BLaER1 (cell line): ENCODE measurements around the gene ZNF385A.

Source experiments
- H3K27ac ChIP-seq: shearing (Covaris generic); formaldehyde crosslinking; 2 replicates; pipeline ENCODE4 v1.8.1; 2022
- H3K27me3 ChIP-seq: shearing (Covaris generic); formaldehyde crosslinking; 2 replicates; pipeline ENCODE4 v1.8.1; 2022
- H3K36me3 ChIP-seq: shearing (Covaris generic); formaldehyde crosslinking; 2 replicates; pipeline ENCODE4 v1.8.1; 2022
- H3K4me1 ChIP-seq: shearing (Covaris generic); formaldehyde crosslinking; 2 replicates; pipeline ENCODE4 v1.8.1; 2022
- H3K4me2 ChIP-seq: shearing (Covaris generic); formaldehyde crosslinking; 2 replicates; pipeline ENCODE4 v1.8.1; 2022
- H3K4me3 ChIP-seq: shearing (Covaris generic); formaldehyde crosslinking; 2 replicates; pipeline ENCODE4 v1.8.1; 2022
- H3K9ac ChIP-seq: shearing (Covaris generic); formaldehyde crosslinking; 2 replicates; pipeline ENCODE4 v1.8.1; 2022
- H3K9me3 ChIP-seq: shearing (Covaris generic); formaldehyde crosslinking; 2 replicates; pipeline ENCODE4 v1.8.1; 2022
- H4K20me1 ChIP-seq: shearing (Covaris generic); formaldehyde crosslinking; 2 replicates; pipeline ENCODE4 v1.8.1; 2022
- Cebpa-rat ChIP-seq: shearing (Covaris generic); IDR thresholded peaks from 2 replicates; pipeline ENCODE4 v1.8.1; 2022

Gene ZNF385A

GRCh38 chr12:54369597-54370131 is 14.9 kb downstream of the ZNF385A start:
- Histone ChIP-seq H3K9me3 (no peaks in the 10 kb centered on the region), H3K27me3 (no peaks in the 10 kb centered on the region), H3K36me3 (peaks cover 27% of the 10 kb centered on the region; the same call in 1 of the 2 replicates), H3K4me2 (peak overlapping the region; percentile 87), H3K27ac (peak overlapping the region; percentile 57; the same call in 1 of the 2 replicates), H4K20me1 (peaks cover 10% of the 10 kb centered on the region; the same call in 1 of the 2 replicates), H3K4me1 (peaks cover 66% of the 10 kb centered on the region), H3K9ac (peak overlapping the region; percentile 72; the same call in 1 of the 2 replicates), H3K4me3 (no peak overlapping the region)
- no peak for TF ChIP-seq Cebpa-rat

GRCh38 chr12:54368709-54369596 is 15.6 kb downstream of the ZNF385A start:
- H4K20me1 ChIP-seq: peaks cover 3% of the 10 kb centered on the region; the same call in 1 of the 2 replicates
- no peaks in the 10 kb centered on the region for H3K9me3 ChIP-seq
- no peak overlapping the region for H3K4me3 ChIP-seq
- H3K27me3 ChIP-seq: no peaks in the 10 kb centered on the region
- peaks cover 66% of the 10 kb centered on the region for H3K4me1 ChIP-seq
- peak overlapping the region; percentile 69 for H3K27ac ChIP-seq
- TF ChIP-seq Cebpa-rat: no peak
- peak overlapping the region; percentile 87 for H3K4me2 ChIP-seq
- peak overlapping the region; percentile 72 for H3K9ac ChIP-seq
- H3K36me3 ChIP-seq: peaks cover 27% of the 10 kb centered on the region; the same call in 1 of the 2 replicates

- no peak overlapping the region for H3K4me3 ChIP-seq
- TF ChIP-seq Cebpa-rat: no peak
- peak overlapping the region; percentile 87 for H3K4me2 ChIP-seq
- peak overlapping the region; percentile 69 for H3K27ac ChIP-seq
- H3K4me1 ChIP-seq: peaks cover 66% of the 10 kb centered on the region
- no peaks in the 10 kb centered on the region for H4K20me1 ChIP-seq
- no peaks in the 10 kb centered on the region for H3K27me3 ChIP-seq
- peaks cover 22% of the 10 kb centered on the region; the same call in 1 of the 2 replicates for H3K36me3 ChIP-seq
- no peaks in the 10 kb centered on the region for H3K9me3 ChIP-seq
- peak overlapping the region; percentile 72 for H3K9ac ChIP-seq
Observed at GRCh38 chr12:54368025-54368708, 16.4 kb downstream of the ZNF385A start.

GRCh38 chr12:54364413-54364812 is 20.1 kb downstream of the ZNF385A start, which contains the start of gene GPR84:
TSS of gene GPR84 (minus strand) at chr12:54364486. CDS start at chr12:54363851, 635 bp downstream.
- H4K20me1 ChIP-seq: no peaks in the 10 kb centered on the region
- H3K27me3 ChIP-seq: no peaks in the 10 kb centered on the region
- H3K4me2 ChIP-seq: peak within 1 kb of the TSS; percentile 73
- no peaks in the 10 kb centered on the region for H3K9me3 ChIP-seq
- no peak for TF ChIP-seq Cebpa-rat
- H3K27ac ChIP-seq: peak within 1 kb of the TSS; percentile 51; the same call in 1 of the 2 replicates
- peak within 1 kb of the TSS; percentile 29; the same call in 1 of the 2 replicates for H3K9ac ChIP-seq
- no peak within 1 kb of the TSS for H3K4me3 ChIP-seq
- H3K4me1 ChIP-seq: peaks cover 55% of the 10 kb centered on the region
- H3K36me3 ChIP-seq: no peaks in the 10 kb centered on the region

GRCh38 chr12:54363618-54364017 is 20.9 kb downstream of the ZNF385A start:
- Histone ChIP-seq H3K4me1 (peaks cover 48% of the 10 kb centered on the region), H3K4me2 (peak overlapping the region; percentile 73), H3K27ac (no peak overlapping the region), H3K27me3 (no peaks in the 10 kb centered on the region), H3K9ac (no peak overlapping the region), H3K36me3 (no peaks in the 10 kb centered on the region), H4K20me1 (no peaks in the 10 kb centered on the region), H3K4me3 (no peak overlapping the region), H3K9me3 (no peaks in the 10 kb centered on the region)
- TF ChIP-seq Cebpa-rat: no peak

GRCh38 chr12:54363047-54363446 is 21.5 kb downstream of the ZNF385A start:
- TF ChIP-seq Cebpa-rat: no peak
- Histone ChIP-seq H3K27me3 (no peaks in the 10 kb centered on the region), H3K9me3 (no peaks in the 10 kb centered on the region), H3K4me3 (no peak overlapping the region), H3K4me1 (peaks cover 47% of the 10 kb centered on the region), H3K9ac (no peak overlapping the region), H3K27ac (no peak overlapping the region), H4K20me1 (no peaks in the 10 kb centered on the region), H3K36me3 (no peaks in the 10 kb centered on the region), H3K4me2 (peak overlapping the region; percentile 73; the same call in 1 of the 2 replicates)

GRCh38 chr12:54360717-54361456 is 23.6 kb downstream of the ZNF385A start:
- Histone ChIP-seq H3K4me1 (peaks cover 59% of the 10 kb centered on the region), H3K9ac (no peak overlapping the region; the same call in 1 of the 2 replicates), H3K27ac (0 out of 2 replicates have a peak overlapping the region, but pooled peaks have one; percentile 85), H3K27me3 (no peaks in the 10 kb centered on the region), H3K4me3 (no peak overlapping the region), H3K36me3 (no peaks in the 10 kb centered on the region), H4K20me1 (no peaks in the 10 kb centered on the region), H3K9me3 (no peaks in the 10 kb centered on the region), H3K4me2 (no peak overlapping the region)
- TF ChIP-seq Cebpa-rat: no peak

GRCh38 chr12:54359762-54360351 is 24.7 kb downstream of the ZNF385A start:
- H3K27ac ChIP-seq: peak overlapping the region; percentile 85

More at GRCh38 chr12:54359762-54360351, 24.7 kb downstream of the ZNF385A start:
- Histone ChIP-seq H4K20me1 (no peaks in the 10 kb centered on the region), H3K9me3 (no peaks in the 10 kb centered on the region), H3K27me3 (no peaks in the 10 kb centered on the region), H3K4me1 (peaks cover 57% of the 10 kb centered on the region), H3K9ac (peak overlapping the region; percentile 80), H3K4me3 (peak overlapping the region; percentile 76), H3K36me3 (no peaks in the 10 kb centered on the region), H3K4me2 (peak overlapping the region; percentile 94)
- TF ChIP-seq Cebpa-rat: no peak
